Keratinocyte (primary cell): Measurements from ENCODE around the gene VPREB1. TPM values are rescaled to one million over a fixed set of nuclear protein-coding genes. Genes with fewer than 3 reads are reported as not detected.
"Not testable (repeated sequence)": the region's sequence is repeated elsewhere in the genome, so short reads cannot be mapped to it uniquely, and the experiment has no call there.

Experiments used
- DNase-seq: peaks from one replicate; pipeline ENCODE4 v3.0.0-alpha.2; 2011; ENCODE audit warnings: low read depth, missing footprints, low spot score
- FAIRE-seq: peaks from 2 replicates; lab custom pipeline; 2011; peaks lifted over from hg19 to GRCh38; lab: Jason Lieb, UNC
- H2AFZ ChIP-seq: 2 replicates; pipeline ENCODE4 v1.6.0; 2012; ENCODE audit warnings: low read length, control low read depth, inconsistent platforms; ENCODE audit not compliant: control insufficient read depth
- H3K27ac ChIP-seq: 2 replicates; pipeline ENCODE4 v1.5.1; 2011; ENCODE audit warnings: low read length; ENCODE audit not compliant: control insufficient read depth, insufficient read depth
- H3K27me3 ChIP-seq: 3 replicates; pipeline ENCODE4 v1.6.0; 2011; ENCODE audit warnings: low read length; ENCODE audit not compliant: control insufficient read depth, insufficient read depth; ENCODE audit errors: extremely low read depth
- H3K36me3 ChIP-seq, 2 experiments: 2 replicates in 1 of 2; 3 replicates in 1 of 2; pipeline ENCODE4 v1.5.1; 2011; ENCODE audit warnings: low read length in 2 of 2, mild to moderate bottlenecking in 1 of 2; ENCODE audit not compliant: control insufficient read depth in 2 of 2, insufficient read depth in 2 of 2; ENCODE audit errors: extremely low read depth in 1 of 2
- H3K4me1 ChIP-seq: 3 replicates; pipeline ENCODE4 v1.5.1; 2011; ENCODE audit warnings: low read length; ENCODE audit not compliant: control insufficient read depth, insufficient read depth; ENCODE audit errors: extremely low read depth
- H3K4me2 ChIP-seq: 3 replicates; pipeline ENCODE4 v1.6.0; 2011; ENCODE audit warnings: low read depth, low read length; ENCODE audit not compliant: control insufficient read depth, insufficient read depth; ENCODE audit errors: extremely low read depth
- H3K4me3 ChIP-seq, 3 experiments: fragments of 200-600 bp in 1 of 3; sonication (generic) in 1 of 3; 2 replicates in 2 of 3; 3 replicates in 1 of 3; pipeline ENCODE4 v1.5.1; 2011 to 2016; ENCODE audit warnings: low read length in 3 of 3, mild to moderate bottlenecking in 3 of 3, control low read depth in 2 of 3, inconsistent platforms in 1 of 3, low read depth in 1 of 3, mixed read lengths in 1 of 3, mixed run types in 1 of 3, moderate library complexity in 1 of 3; ENCODE audit not compliant: control insufficient read depth in 2 of 3, insufficient read depth in 2 of 3; ENCODE audit errors: extremely low read depth in 1 of 3
- H3K79me2 ChIP-seq: 2 replicates; pipeline ENCODE4 v1.6.0; 2012; ENCODE audit warnings: low read length; ENCODE audit not compliant: control insufficient read depth, insufficient read depth
- H3K9ac ChIP-seq: 3 replicates; pipeline ENCODE4 v1.6.0; 2011; ENCODE audit warnings: low read length; ENCODE audit not compliant: control insufficient read depth, insufficient read depth; ENCODE audit errors: extremely low read depth
- H3K9me1 ChIP-seq: 3 replicates; pipeline ENCODE4 v1.6.0; 2011; ENCODE audit warnings: low read length; ENCODE audit not compliant: control insufficient read depth, insufficient read depth; ENCODE audit errors: extremely low read depth
- H3K9me3 ChIP-seq: 2 replicates; pipeline ENCODE4 v1.5.1; 2012; ENCODE audit warnings: low read depth, low read length; ENCODE audit not compliant: control insufficient read depth
- H4K20me1 ChIP-seq: 3 replicates; pipeline ENCODE4 v1.6.0; 2011; ENCODE audit warnings: low read length; ENCODE audit not compliant: control insufficient read depth, insufficient read depth; ENCODE audit errors: extremely low read depth
- dilution Hi-C: fragments of 300-500 bp; cut with MboI; formaldehyde crosslinking; loops from one replicate; pipeline ENCODE4 v1.7.0; 2020; ENCODE audit warnings: low sequenced_read_pairs; ENCODE audit not compliant: extremely low pct_ligation_motif_present
- polyA plus RNA-seq, 5 experiments: library from polyadenylated mRNA; depleted of rRNA in 3 of 5; stranded (reverse) in 3 of 5; stranded (forward) in 1 of 5; unstranded in 1 of 5; fragments of >200 nt; gene quantifications; 1 replicate in 1 of 5; 2 replicates in 3 of 5; 3 replicates in 1 of 5; pipeline versions ENCODE4 v1.2.1 to v1.2.3, GENCODE V29; 2011 to 2012; ENCODE audit warnings: missing spikeins in 2 of 5, low read depth in 1 of 5, low replicate concordance in 1 of 5

VPREB1 gene
- polyA plus RNA-seq, 1 donor (not counting 4 experiments of a cell fraction or from before 2014, with no cell fraction given), result not detected

- H3K27ac ChIP-seq, H3K4me2 ChIP-seq, H3K36me3 ChIP-seq, H3K79me2 ChIP-seq, H3K4me3 ChIP-seq, dilution Hi-C loops, H2AFZ ChIP-seq, H4K20me1 ChIP-seq, H3K9ac ChIP-seq, FAIRE-seq, H3K9me3 ChIP-seq, H3K4me1 ChIP-seq, H3K27me3 ChIP-seq, DNase-seq, H3K9me1 ChIP-seq: not testable (repeated sequence)
Observed at GRCh38 chr22:22263823-22264222, 19.2 kb downstream of the VPREB1 start.

DNA sequence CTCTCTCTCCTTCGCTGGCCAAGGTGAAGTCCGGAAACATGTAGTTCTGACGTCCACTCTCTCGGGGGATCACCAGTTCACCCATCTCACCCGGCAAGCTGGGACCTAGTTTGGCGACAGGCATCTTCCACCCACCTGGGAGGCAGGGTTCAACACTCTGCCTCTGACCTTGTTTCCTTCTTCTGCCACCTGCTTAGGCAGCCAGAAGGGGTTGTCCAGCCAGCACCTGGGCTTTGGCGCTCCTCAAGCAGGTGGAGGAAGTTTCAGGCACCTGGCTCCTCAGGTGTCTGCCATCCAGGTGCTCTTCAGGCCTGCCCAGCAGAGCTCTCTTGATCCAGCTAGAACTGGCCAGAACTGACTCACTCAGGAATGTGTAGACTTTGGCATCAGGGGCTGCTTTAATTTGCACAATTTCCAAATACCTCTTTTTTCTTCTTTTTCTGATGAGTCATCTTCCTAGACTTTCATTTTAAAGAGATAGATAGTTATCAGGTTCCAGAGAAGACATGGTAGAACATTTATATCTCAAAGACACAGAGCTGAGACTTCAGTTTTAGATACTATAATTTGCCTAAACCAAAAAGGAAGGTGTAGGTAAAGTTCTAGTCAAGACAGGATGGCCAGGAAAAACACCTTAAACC is 25.6 kb downstream of the VPREB1 start:
- H3K4me1 ChIP-seq, H3K27me3 ChIP-seq, H3K36me3 ChIP-seq, H3K9me1 ChIP-seq, H3K9me3 ChIP-seq, dilution Hi-C loops, DNase-seq, FAIRE-seq, H3K79me2 ChIP-seq, H3K27ac ChIP-seq, H3K9ac ChIP-seq, H4K20me1 ChIP-seq, H2AFZ ChIP-seq, H3K4me3 ChIP-seq, H3K4me2 ChIP-seq: not testable (repeated sequence)

DNA sequence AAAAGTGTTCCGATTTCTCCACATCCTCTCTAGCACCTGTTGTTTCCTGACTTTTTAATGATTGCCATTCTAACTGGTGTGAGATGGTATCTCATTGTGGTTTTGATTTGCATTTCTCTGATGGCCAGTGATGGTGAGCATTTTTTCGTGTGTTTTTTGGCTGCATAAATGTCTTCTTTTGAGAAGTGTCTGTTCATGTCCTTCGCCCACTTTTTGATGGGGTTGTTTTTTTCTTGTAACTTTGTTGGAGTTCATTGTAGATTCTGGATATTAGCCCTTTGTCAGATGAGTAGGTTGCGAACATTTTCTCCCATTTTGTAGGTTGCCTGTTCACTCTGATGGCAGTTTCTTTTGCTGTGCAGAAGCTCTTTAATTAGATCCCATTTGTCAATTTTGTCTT is 32.8 kb downstream of the VPREB1 start:
- H3K4me1 ChIP-seq, H3K4me3 ChIP-seq, H3K27me3 ChIP-seq, H4K20me1 ChIP-seq, DNase-seq, H3K9me1 ChIP-seq, dilution Hi-C loops, H2AFZ ChIP-seq, H3K9me3 ChIP-seq, H3K36me3 ChIP-seq, H3K27ac ChIP-seq, H3K4me2 ChIP-seq, H3K9ac ChIP-seq, H3K79me2 ChIP-seq, FAIRE-seq: not testable (repeated sequence)

- not testable (repeated sequence) for H3K36me3 ChIP-seq, DNase-seq
Observed at GRCh38 chr22:22284962-22285756, 40.6 kb downstream of the VPREB1 start.

More at GRCh38 chr22:22284962-22285756, 40.6 kb downstream of the VPREB1 start:
- H3K27me3 ChIP-seq, H2AFZ ChIP-seq, H4K20me1 ChIP-seq, FAIRE-seq, H3K4me2 ChIP-seq, H3K27ac ChIP-seq, H3K79me2 ChIP-seq, H3K4me1 ChIP-seq, H3K9me1 ChIP-seq, H3K4me3 ChIP-seq, H3K9ac ChIP-seq, H3K9me3 ChIP-seq, dilution Hi-C loops: not testable (repeated sequence)
